DOHH2 (cell line): ENCODE data around the gene SPATA17.

Experiments used
- H3F3A ChIP-seq: fragments of 200-600 bp; sonication (generic), shearing (Covaris generic); 2 replicates; pipeline ENCODE4 v1.6.0; 2016; ENCODE audit warnings: antibody characterized with exemption, mild to moderate bottlenecking; ENCODE audit not compliant: control insufficient read depth, insufficient read depth
- H3K27ac ChIP-seq: fragments of 200-600 bp; sonication (generic); 2 replicates; pipeline ENCODE4 v1.5.1; 2014; ENCODE audit warnings: low read depth, mild to moderate bottlenecking, low read length, moderate library complexity
- H3K27me3 ChIP-seq: fragments of 200-600 bp; sonication (generic); 2 replicates; pipeline ENCODE4 v1.6.1; 2014; ENCODE audit warnings: mild to moderate bottlenecking, low read length, mixed read lengths; ENCODE audit not compliant: control insufficient read depth
- H3K36me3 ChIP-seq: fragments of 200-600 bp; sonication (generic); 2 replicates; pipeline ENCODE4 v1.6.1; 2014; ENCODE audit warnings: mild to moderate bottlenecking, low read length, moderate library complexity, mixed read lengths; ENCODE audit not compliant: control insufficient read depth
- H3K4me1 ChIP-seq: fragments of 200-600 bp; sonication (generic); 2 replicates; pipeline ENCODE4 v1.6.1; 2014; ENCODE audit warnings: mild to moderate bottlenecking, low read length, mixed read lengths; ENCODE audit not compliant: control insufficient read depth
- H3K4me2 ChIP-seq: fragments of 200-600 bp; sonication (generic); 2 replicates; pipeline ENCODE4 v1.6.0; 2014; ENCODE audit warnings: mild to moderate bottlenecking, low read length, moderate library complexity
- H3K4me3 ChIP-seq: fragments of 200-600 bp; sonication (generic); 2 replicates; pipeline ENCODE4 v1.5.1; 2014; ENCODE audit warnings: mild to moderate bottlenecking, low read length, mixed read lengths
- H3K79me2 ChIP-seq: fragments of 200-600 bp; sonication (generic); 2 replicates; pipeline ENCODE4 v1.6.1; 2014; ENCODE audit warnings: mild to moderate bottlenecking, low read length, mixed read lengths; ENCODE audit not compliant: control insufficient read depth
- H3K9me2 ChIP-seq: fragments of 200-600 bp; sonication (generic); replicated peaks from 2 replicates; pipeline ENCODE4 v1.6.1; 2014; ENCODE audit warnings: mild to moderate bottlenecking, low read length, mixed read lengths; ENCODE audit not compliant: control insufficient read depth
- H3K9me3 ChIP-seq: fragments of 200-600 bp; sonication (generic); 2 replicates; pipeline ENCODE4 v1.6.1; 2014; ENCODE audit warnings: antibody characterized with exemption, low read length, mixed read lengths; ENCODE audit not compliant: control insufficient read depth, insufficient read depth
- H4K20me1 ChIP-seq: fragments of 200-600 bp; sonication (generic); 2 replicates; pipeline ENCODE4 v1.6.0; 2014; ENCODE audit warnings: low read depth, mild to moderate bottlenecking, antibody characterized with exemption, low read length, moderate library complexity; ENCODE audit not compliant: control insufficient read depth, insufficient read depth
- CTCF ChIP-seq: fragments of 200-600 bp; sonication (generic); IDR thresholded peaks from one replicate; pipeline ENCODE4 v1.5.1; 2014; ENCODE audit warnings: antibody characterized with exemption, mild to moderate bottlenecking, low read depth, low read length; ENCODE audit not compliant: poor library complexity, severe bottlenecking
- EZH2phosphoT487 ChIP-seq: fragments of 200-600 bp; sonication (generic); IDR thresholded peaks from 2 replicates; pipeline ENCODE4 v1.6.1; 2017; ENCODE audit warnings: borderline replicate concordance, mild to moderate bottlenecking, antibody characterized with exemption, low read length, moderate library complexity, mixed read lengths

Gene SPATA17

GRCh38 chr1:217846733-217847132 is 215.6 kb downstream of the SPATA17 start:
- TF ChIP-seq CTCF (no peak), EZH2phosphoT487 (no peak)
- Histone ChIP-seq H3K4me3 (no peak overlapping the region), H3K4me2 (no peak overlapping the region), H3K27ac (no peak overlapping the region), H4K20me1 (no peaks in the 10 kb centered on the region), H3K36me3 (no peaks in the 10 kb centered on the region), H3K9me3 (no peaks in the 10 kb centered on the region), H3K4me1 (no peaks in the 10 kb centered on the region), H3F3A (no peaks in the 10 kb centered on the region), H3K79me2 (no peaks in the 10 kb centered on the region), H3K27me3 (no peaks in the 10 kb centered on the region), H3K9me2 (no peaks in the 10 kb centered on the region)

- Histone ChIP-seq H3K27me3 (no peaks in the 10 kb centered on the region), H3K36me3 (no peaks in the 10 kb centered on the region), H3K79me2 (no peaks in the 10 kb centered on the region), H3K27ac (no peak overlapping the region), H3K9me2 (no peaks in the 10 kb centered on the region), H3K4me1 (no peaks in the 10 kb centered on the region), H3K4me2 (no peak overlapping the region), H3K9me3 (no peaks in the 10 kb centered on the region), H3K4me3 (no peak overlapping the region), H3F3A (no peaks in the 10 kb centered on the region), H4K20me1 (no peaks in the 10 kb centered on the region)
- no peak for TF ChIP-seq CTCF
- TF ChIP-seq EZH2phosphoT487, result no peak
These were observed 216.5 kb downstream of the SPATA17 start for GRCh38 chr1:217847643-217848042.

GRCh38 chr1:217856342-217857034 is 225.3 kb downstream of the SPATA17 start:
- Histone ChIP-seq H3K9me2 (no peaks in the 10 kb centered on the region), H3K4me1 (no peaks in the 10 kb centered on the region), H3K27ac (no peak overlapping the region), H3K4me3 (no peak overlapping the region), H3K27me3 (no peaks in the 10 kb centered on the region), H3K36me3 (no peaks in the 10 kb centered on the region), H3K4me2 (no peak overlapping the region), H3F3A (no peaks in the 10 kb centered on the region), H3K79me2 (no peaks in the 10 kb centered on the region), H4K20me1 (no peaks in the 10 kb centered on the region), H3K9me3 (no peaks in the 10 kb centered on the region)
- TF ChIP-seq EZH2phosphoT487 (no peak), CTCF (no peak)
